ENCODE results near the gene MIER2.

The MIER2 gene

GRCh38 chr19:338421-338820, 6.2 kb downstream of the MIER2 start:
- CTCF ChIA-PET, result no interaction called here
- Mint-ChIP-seq H3K36me3 (peaks cover 30% of the 10 kb centered on the region), H3K4me3 (no peak overlapping the region), H3K27ac (no peak overlapping the region), H3K9me3 (no peaks in the 10 kb centered on the region), H3K27me3 (no peaks in the 10 kb centered on the region), H3K4me1 (peaks cover 45% of the 10 kb centered on the region)
- no peak for DNase-seq

- H3K9me3 Mint-ChIP-seq, result no peaks in the 10 kb centered on the region
- no peak overlapping the region for H3K4me3 Mint-ChIP-seq
- no peak for DNase-seq
- H3K27me3 Mint-ChIP-seq, result no peaks in the 10 kb centered on the region
- peaks cover 22% of the 10 kb centered on the region for H3K4me1 Mint-ChIP-seq
- no peak overlapping the region for H3K27ac Mint-ChIP-seq
- CTCF ChIA-PET, result no interaction called here
- H3K36me3 Mint-ChIP-seq, result peaks cover 36% of the 10 kb centered on the region
Observed at GRCh38 chr19:336067-336614, 8.5 kb downstream of the MIER2 start.

- Mint-ChIP-seq H3K4me3 (no peak overlapping the region), H3K36me3 (peaks cover 39% of the 10 kb centered on the region), H3K27ac (no peak overlapping the region), H3K27me3 (no peaks in the 10 kb centered on the region), H3K4me1 (peaks cover 17% of the 10 kb centered on the region), H3K9me3 (peaks cover 4% of the 10 kb centered on the region)
- no peak for DNase-seq
- CTCF ChIA-PET, result no interaction called here
Observed at GRCh38 chr19:335486-336066, 9.0 kb downstream of the MIER2 start.

DNA sequence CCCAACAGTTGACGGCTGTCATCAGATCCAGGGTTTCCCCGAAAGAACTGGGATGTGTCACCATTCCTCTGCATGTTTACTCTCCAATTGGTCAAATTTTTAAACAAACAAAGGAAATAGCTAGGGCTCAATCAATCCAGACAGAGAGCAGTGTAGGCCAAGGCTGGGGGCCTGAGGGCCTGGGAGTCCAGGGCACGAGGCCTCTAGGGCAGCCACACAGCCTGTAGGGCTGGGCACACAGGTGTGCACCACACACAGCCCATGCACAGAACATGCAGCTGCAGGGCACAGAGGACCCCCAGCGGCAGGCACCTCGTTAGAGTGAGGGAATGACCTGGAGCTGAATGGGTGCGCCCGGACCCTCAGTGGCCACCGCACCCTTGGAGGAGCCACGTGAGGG, 9.5 kb downstream of the MIER2 start:
- no peak overlapping the region for H3K27ac Mint-ChIP-seq
- DNase-seq, result no peak
- CTCF ChIA-PET, result no interaction called here
- no peaks in the 10 kb centered on the region for H3K27me3 Mint-ChIP-seq
- H3K4me1 Mint-ChIP-seq, result peaks cover 14% of the 10 kb centered on the region
- H3K4me3 Mint-ChIP-seq, result no peak overlapping the region
- peaks cover 40% of the 10 kb centered on the region for H3K36me3 Mint-ChIP-seq
- H3K9me3 Mint-ChIP-seq, result peaks cover 6% of the 10 kb centered on the region

DNA sequence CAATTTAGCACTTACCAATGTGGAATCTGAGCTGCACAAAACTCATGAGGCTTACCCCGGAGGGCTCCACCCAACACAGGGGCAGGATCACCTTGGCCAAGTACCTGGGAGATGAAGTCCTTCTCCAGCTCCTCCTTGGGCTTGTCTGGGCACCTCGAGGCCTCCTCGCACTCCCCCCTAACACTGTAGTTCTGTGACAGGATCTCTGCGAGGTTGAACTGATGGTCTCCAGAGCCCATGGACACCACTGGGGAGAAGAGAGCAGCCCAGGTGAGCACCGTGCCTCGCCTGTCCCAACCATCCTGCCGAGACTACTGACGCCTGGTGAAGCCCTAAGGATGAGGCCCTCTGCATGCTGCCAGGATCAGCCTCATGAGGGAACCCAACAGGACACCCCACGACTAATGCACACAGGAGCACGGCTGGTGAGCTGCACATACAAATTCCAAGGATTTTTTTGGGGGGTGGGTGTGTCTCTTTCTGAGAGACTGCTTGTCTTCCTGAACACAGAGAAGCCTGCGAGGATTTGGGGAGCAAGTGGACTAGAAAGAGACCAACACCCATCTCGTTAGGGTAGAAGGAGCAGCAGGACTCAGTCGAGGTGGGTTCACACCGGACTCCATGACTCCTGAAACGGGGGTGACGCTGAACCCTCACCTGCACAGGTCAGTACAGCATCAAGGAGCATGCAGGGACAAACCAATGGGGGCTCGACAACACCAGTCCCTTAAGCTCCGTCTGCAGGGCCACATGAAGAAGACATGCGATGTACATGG, 10.1 kb downstream of the MIER2 start:
- Mint-ChIP-seq H3K9me3 (peaks cover 6% of the 10 kb centered on the region), H3K4me1 (peaks cover 11% of the 10 kb centered on the region), H3K4me3 (no peak overlapping the region), H3K27me3 (no peaks in the 10 kb centered on the region), H3K27ac (no peak overlapping the region), H3K36me3 (peaks cover 40% of the 10 kb centered on the region)
- CTCF ChIA-PET, result no interaction called here
- DNase-seq, result no peak

DNA sequence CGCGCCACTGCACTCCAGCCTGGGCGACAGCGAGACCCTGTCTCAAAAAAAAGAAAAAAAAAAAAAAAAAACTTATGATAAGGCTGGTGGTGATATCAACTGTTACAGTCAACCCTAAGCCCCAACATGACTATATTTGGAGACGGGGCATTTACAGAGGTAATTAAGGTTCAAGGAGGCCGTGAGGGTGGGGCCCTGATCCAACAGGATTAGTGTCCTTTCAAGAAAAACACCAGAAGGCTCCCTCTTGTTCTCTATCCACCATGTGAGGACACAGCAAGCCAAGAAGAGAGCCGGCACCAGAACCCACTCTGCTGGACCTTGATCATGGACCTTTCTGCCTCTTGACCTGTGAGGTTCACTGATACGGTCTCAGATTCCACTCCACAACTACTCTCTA, 14.1 kb downstream of the MIER2 start:
- H3K27ac Mint-ChIP-seq, result no peak overlapping the region
- no peak overlapping the region for H3K4me3 Mint-ChIP-seq
- CTCF ChIA-PET, result no interaction called here
- H3K36me3 Mint-ChIP-seq, result peaks cover 65% of the 10 kb centered on the region
- H3K27me3 Mint-ChIP-seq, result no peaks in the 10 kb centered on the region
- DNase-seq, result no peak
- H3K9me3 Mint-ChIP-seq, result peaks cover 21% of the 10 kb centered on the region
- H3K4me1 Mint-ChIP-seq, result no peaks in the 10 kb centered on the region

DNA sequence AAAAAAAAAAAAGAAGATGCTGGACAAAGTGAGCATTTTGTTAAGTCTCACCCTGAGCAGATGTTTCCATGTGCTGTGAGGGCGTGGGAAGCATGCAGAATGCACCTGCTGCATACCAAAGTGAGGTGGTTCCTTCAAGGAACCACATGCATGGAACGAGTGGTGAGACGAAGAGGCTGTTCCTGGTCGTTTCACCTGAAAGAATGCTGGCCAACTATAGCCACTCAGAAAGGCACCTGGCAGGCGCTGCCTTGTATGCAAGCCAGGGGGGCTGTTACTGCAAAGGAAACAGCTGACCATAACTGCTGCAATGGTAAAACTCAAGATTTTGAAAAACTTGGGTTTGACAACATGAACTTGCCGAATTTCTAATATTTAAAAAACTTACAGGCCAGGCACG, 14.7 kb downstream of the MIER2 start:
- H3K4me1 Mint-ChIP-seq, result no peaks in the 10 kb centered on the region
- H3K4me3 Mint-ChIP-seq, result no peak overlapping the region
- no peak overlapping the region for H3K27ac Mint-ChIP-seq
- H3K9me3 Mint-ChIP-seq, result peaks cover 21% of the 10 kb centered on the region
- CTCF ChIA-PET, result no interaction called here
- no peak for DNase-seq
- H3K36me3 Mint-ChIP-seq, result peaks cover 63% of the 10 kb centered on the region
- H3K27me3 Mint-ChIP-seq, result no peaks in the 10 kb centered on the region

- H3K4me1 Mint-ChIP-seq, result no peaks in the 10 kb centered on the region
- peaks cover 56% of the 10 kb centered on the region for H3K36me3 Mint-ChIP-seq
- H3K27me3 Mint-ChIP-seq, result no peaks in the 10 kb centered on the region
- no peak for DNase-seq
- no peak overlapping the region for H3K4me3 Mint-ChIP-seq
- H3K9me3 Mint-ChIP-seq, result peaks cover 21% of the 10 kb centered on the region
- no peak overlapping the region for H3K27ac Mint-ChIP-seq
- CTCF ChIA-PET, result no interaction called here
Observed at GRCh38 chr19:328025-328505, 16.5 kb downstream of the MIER2 start.

DNA sequence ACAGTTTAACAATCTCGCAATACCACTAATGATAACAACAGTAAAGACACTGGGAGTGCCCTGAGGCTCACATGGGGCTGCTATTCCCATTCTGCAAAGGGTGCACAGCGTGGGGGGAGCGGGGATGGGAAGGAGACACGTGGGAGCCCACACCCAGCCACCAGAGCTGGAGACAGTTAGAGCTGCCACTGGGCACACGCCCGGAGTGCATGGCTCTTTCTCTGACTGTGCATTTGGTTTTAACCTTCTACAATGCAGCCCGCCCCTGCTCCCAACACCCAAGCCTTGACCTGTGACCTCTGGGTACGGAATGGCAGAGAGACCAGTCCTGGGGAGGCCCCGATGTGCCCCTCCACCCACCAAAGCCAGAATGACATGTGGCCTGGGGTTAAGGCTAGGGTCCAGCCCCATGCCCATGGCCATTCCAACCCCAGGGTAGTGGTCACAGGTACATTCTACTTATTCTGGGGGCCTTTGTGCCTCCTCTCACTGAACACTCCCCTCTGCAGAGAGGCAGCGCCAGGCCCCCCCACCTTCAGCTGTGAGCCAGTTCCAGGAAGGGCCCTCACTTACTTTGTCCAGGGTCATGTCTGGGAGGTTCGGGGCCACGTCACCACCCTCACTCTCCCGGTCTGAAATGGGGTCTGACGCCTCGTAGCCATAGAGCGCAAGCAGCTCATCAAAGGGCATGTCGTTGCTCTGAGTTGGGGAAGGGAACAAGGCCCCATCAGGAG, 17.1 kb downstream of the MIER2 start:
- no peak overlapping the region for H3K27ac Mint-ChIP-seq
- CTCF ChIA-PET, result no interaction called here
- no peaks in the 10 kb centered on the region for H3K4me1 Mint-ChIP-seq
- peaks cover 56% of the 10 kb centered on the region for H3K36me3 Mint-ChIP-seq
- H3K9me3 Mint-ChIP-seq, result peaks cover 21% of the 10 kb centered on the region
- H3K27me3 Mint-ChIP-seq, result no peaks in the 10 kb centered on the region
- DNase-seq, result no peak
- H3K4me3 Mint-ChIP-seq, result no peak overlapping the region

GRCh38 chr19:326871-327270, 17.7 kb downstream of the MIER2 start:
- Mint-ChIP-seq H3K27me3 (no peaks in the 10 kb centered on the region), H3K27ac (no peak overlapping the region), H3K4me1 (no peaks in the 10 kb centered on the region), H3K36me3 (peaks cover 56% of the 10 kb centered on the region), H3K9me3 (peaks cover 21% of the 10 kb centered on the region), H3K4me3 (no peak overlapping the region)
- CTCF ChIA-PET, result no interaction called here
- no peak for DNase-seq

DNA sequence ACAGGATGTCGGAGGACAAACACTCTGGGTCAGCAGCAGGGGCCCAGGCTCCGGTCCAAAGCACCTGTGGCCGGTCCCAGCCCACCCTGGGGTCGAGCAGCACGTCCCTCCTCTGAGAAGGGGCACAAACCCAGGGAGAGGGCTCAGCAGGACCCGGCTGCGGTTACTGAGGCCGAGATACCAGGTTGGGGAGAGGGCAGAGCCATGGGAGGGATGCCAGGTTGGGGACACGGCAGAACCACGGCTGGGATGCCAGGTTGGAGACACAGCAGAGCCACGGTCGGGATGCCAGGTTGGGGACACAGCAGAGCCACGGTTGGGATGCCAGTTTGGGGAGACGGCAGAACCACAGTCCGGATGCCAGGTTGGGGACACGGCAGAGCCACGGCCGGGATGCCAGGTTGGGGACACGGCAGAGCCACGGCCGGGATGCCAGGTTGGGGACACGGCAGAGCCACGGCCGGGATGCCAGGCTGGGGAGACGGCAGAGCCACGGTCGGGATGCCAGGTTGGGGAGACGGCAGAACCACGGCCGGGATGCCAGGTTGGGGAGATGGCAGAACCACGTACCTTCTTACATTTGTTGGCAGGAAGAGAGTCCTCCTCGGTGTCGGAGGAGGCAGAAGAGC, 18.5 kb downstream of the MIER2 start:
- Mint-ChIP-seq H3K36me3 (peaks cover 54% of the 10 kb centered on the region), H3K27ac (no peak overlapping the region), H3K4me3 (no peak overlapping the region), H3K9me3 (peaks cover 21% of the 10 kb centered on the region), H3K4me1 (no peaks in the 10 kb centered on the region), H3K27me3 (no peaks in the 10 kb centered on the region)
- CTCF ChIA-PET, result no interaction called here
- DNase-seq, result no peak

DNA sequence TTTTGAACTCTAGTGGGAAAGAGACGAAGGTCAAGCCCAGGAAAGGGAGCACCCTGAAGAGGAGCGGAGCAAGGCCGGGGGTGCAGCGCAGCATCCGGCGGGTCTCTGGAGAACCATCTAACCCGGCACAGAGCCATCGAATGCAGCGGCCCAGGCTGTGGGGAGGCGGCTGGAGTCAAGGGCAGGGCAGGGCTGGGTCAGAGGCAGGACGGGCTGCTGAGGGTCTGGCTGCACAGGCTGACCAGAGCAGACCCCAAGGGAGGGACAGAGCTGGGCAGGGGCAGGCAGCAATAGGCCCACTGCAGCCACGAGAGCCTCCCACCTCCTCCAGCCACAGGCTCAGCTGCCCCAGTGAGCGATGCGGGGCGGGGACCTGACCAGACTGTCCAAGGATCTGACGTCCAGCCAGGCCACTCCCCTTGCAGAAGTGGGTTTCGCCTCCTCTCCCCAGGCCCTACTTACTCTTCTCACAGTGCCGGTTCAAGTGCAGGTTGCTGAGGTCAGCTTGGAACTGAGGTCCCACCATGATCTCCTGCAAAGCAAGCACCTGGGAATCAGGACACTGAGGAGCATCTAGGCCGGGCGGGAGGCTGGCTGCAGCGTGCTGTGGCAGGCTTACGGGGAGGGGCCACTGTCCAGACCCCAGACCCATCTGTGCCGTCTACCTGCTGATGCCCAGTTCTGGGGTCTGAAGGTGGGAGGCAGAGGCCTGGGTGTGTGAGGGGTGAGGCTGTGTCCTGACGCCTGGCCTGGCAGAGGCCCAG, 19.2 kb downstream of the MIER2 start:
- CTCF ChIA-PET, result no interaction called here
- Mint-ChIP-seq H3K36me3 (peaks cover 53% of the 10 kb centered on the region), H3K4me3 (no peak overlapping the region), H3K4me1 (no peaks in the 10 kb centered on the region), H3K27ac (no peak overlapping the region), H3K9me3 (peaks cover 16% of the 10 kb centered on the region), H3K27me3 (no peaks in the 10 kb centered on the region)
- no peak for DNase-seq

DNA sequence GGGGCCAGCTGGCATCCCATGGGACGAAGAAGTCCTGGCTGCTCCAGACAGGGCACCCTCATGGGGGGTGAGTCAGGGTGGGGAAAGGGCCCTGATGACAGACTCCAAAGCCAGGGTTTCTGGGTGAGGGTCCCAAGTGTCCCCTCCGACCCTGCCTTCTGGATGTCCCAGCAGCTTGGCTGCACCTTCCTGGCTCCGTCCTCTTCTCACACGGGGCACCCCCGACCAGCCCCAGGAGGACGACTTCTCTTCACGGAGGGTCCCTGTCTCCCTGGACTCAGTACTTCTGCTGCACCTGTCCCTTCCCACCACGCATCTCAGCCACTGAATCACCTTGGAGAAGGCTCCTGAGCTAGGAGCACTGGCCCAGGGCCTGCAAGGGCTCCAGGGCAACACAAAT, 19.9 kb downstream of the MIER2 start:
- Mint-ChIP-seq H3K36me3 (peaks cover 50% of the 10 kb centered on the region), H3K27me3 (no peaks in the 10 kb centered on the region), H3K4me3 (no peak overlapping the region), H3K9me3 (peaks cover 16% of the 10 kb centered on the region), H3K27ac (no peak overlapping the region), H3K4me1 (no peaks in the 10 kb centered on the region)
- CTCF ChIA-PET, result no interaction called here
- no peak for DNase-seq

GRCh38 chr19:322616-323015, 22.0 kb downstream of the MIER2 start:
- Mint-ChIP-seq H3K9me3 (peaks cover under 1% of the 10 kb centered on the region), H3K4me3 (no peak overlapping the region), H3K27ac (no peak overlapping the region), H3K4me1 (no peaks in the 10 kb centered on the region), H3K27me3 (no peaks in the 10 kb centered on the region), H3K36me3 (peaks cover 41% of the 10 kb centered on the region)
- CTCF ChIA-PET, result no interaction called here
- no peak for DNase-seq

Measured in activated naive CD4-positive, alpha-beta T cell treated with anti-CD3 and anti-CD28 coated beads, Interleukin-2, amount 10 ng/mL, durations not matched to agents 7 days and 5 days (primary cell).